ENCODE data around the gene FCN2. TPM values are rescaled to one million over a fixed set of nuclear protein-coding genes. Genes with fewer than 3 reads are reported as not detected.

FCN2 gene
- total RNA-seq, 1 donor from 2014 or later, result not detected

- H3K9me3 ChIP-seq, result no peaks in the 10 kb centered on the region
- peak in 1 of 2 donors; percentile 40 for DNase-seq (ENCODE audit: low spot score in 2 of 2)
- H3K27me3 ChIP-seq, result no peaks in the 10 kb centered on the region
- no peak overlapping the region for H3K4me3 ChIP-seq
- intact Hi-C loops (cut with DNase I), result no loop called here
- TF ChIP-seq, protein P1, sequence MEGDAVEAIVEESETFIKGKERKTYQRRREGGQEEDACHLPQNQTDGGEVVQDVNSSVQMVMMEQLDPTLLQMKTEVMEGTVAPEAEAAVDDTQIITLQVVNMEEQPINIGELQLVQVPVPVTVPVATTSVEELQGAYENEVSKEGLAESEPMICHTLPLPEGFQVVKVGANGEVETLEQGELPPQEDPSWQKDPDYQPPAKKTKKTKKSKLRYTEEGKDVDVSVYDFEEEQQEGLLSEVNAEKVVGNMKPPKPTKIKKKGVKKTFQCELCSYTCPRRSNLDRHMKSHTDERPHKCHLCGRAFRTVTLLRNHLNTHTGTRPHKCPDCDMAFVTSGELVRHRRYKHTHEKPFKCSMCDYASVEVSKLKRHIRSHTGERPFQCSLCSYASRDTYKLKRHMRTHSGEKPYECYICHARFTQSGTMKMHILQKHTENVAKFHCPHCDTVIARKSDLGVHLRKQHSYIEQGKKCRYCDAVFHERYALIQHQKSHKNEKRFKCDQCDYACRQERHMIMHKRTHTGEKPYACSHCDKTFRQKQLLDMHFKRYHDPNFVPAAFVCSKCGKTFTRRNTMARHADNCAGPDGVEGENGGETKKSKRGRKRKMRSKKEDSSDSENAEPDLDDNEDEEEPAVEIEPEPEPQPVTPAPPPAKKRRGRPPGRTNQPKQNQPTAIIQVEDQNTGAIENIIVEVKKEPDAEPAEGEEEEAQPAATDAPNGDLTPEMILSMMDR (IDR thresholded peaks at IDR 0.05), result no peak
- no peak overlapping the region for H3K27ac ChIP-seq
- no peaks in the 10 kb centered on the region for H3K36me3 ChIP-seq
- no peaks in the 10 kb centered on the region for H3K4me1 ChIP-seq
Observed at GRCh38 chr9:134871697-134872340, 8.8 kb upstream of the FCN2 start.

- H3K36me3 ChIP-seq, result no peaks in the 10 kb centered on the region
- peak in 1 of 2 donors; percentile 24 for DNase-seq (ENCODE audit: low spot score in 2 of 2)
- H3K27ac ChIP-seq, result no peak overlapping the region
- no peaks in the 10 kb centered on the region for H3K27me3 ChIP-seq
- intact Hi-C loops (cut with DNase I), result no loop called here
- H3K9me3 ChIP-seq, result no peaks in the 10 kb centered on the region
- no peaks in the 10 kb centered on the region for H3K4me1 ChIP-seq
- TF ChIP-seq, protein P1 (IDR thresholded peaks at IDR 0.05), result no peak
- no peak overlapping the region for H3K4me3 ChIP-seq
Observed at GRCh38 chr9:134872482-134873231, 8.0 kb upstream of the FCN2 start.

DNA sequence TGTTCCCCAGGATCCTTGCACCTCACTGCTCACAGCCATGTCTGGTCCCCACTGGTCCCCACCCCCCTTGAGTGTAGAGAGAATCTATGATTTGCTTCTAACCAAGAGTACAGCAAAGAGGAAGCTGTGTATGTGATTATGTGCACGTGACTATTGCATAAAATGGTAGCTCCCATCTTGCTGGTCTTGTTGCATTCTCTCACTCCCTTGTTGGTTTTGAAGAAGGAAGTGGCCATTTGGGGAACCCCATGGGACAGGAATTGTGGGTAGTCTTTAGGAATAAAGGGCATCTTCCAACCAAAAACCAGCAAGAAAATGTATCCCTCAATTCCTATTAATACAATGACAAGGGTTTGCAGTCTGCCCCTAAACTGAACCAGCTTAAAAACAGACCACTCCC lies 5.2 kb upstream of the FCN2 start:
- no peaks in the 10 kb centered on the region for H3K36me3 ChIP-seq
- intact Hi-C loops (cut with DNase I), result no loop called here
- no peaks in the 10 kb centered on the region for H3K9me3 ChIP-seq
- DNase-seq (ENCODE audit: low spot score in 2 of 2), result peak in 1 of 2 donors; percentile 9
- no peaks in the 10 kb centered on the region for H3K4me1 ChIP-seq
- TF ChIP-seq, protein P1 (IDR thresholded peaks at IDR 0.05), result no peak
- H3K27ac ChIP-seq, result no peak overlapping the region
- H3K4me3 ChIP-seq, result no peak overlapping the region
- no peaks in the 10 kb centered on the region for H3K27me3 ChIP-seq

DNA sequence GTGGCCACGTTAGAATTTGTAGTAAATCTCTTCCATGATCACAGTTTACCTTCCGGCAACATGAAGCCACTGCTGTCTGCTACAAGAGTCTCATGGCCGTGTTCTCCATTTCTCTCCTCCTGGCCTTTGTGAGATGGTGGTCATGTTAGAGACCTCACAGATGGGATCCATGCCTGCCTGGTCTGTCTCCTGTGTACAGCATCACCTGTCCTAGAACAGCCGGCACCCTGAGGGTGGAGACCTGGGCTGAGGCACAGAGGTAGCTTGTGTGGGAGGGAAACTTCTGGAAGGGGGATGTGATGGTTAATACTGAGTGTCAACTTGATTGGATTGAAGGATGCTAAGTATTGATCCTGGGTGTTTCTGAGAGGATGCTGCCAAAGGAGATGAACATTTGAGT lies 3.1 kb upstream of the FCN2 start:
- intact Hi-C loops (cut with DNase I), result no loop called here
- H3K4me3 ChIP-seq, result no peak overlapping the region
- H3K36me3 ChIP-seq, result no peaks in the 10 kb centered on the region
- H3K27ac ChIP-seq, result no peak overlapping the region
- no peaks in the 10 kb centered on the region for H3K4me1 ChIP-seq
- TF ChIP-seq, protein P1 (IDR thresholded peaks at IDR 0.05), result no peak
- no peaks in the 10 kb centered on the region for H3K9me3 ChIP-seq
- H3K27me3 ChIP-seq, result peaks cover 4% of the 10 kb centered on the region
- peak in 1 of 2 donors; percentile 42 for DNase-seq (ENCODE audit: low spot score in 2 of 2)

- Histone ChIP-seq H3K9me3 (no peaks in the 10 kb centered on the region), H3K27ac (no peak overlapping the region), H3K4me1 (no peaks in the 10 kb centered on the region), H3K36me3 (no peaks in the 10 kb centered on the region), H3K4me3 (no peak overlapping the region), H3K27me3 (peaks cover 5% of the 10 kb centered on the region)
- TF ChIP-seq, protein P1 (IDR thresholded peaks at IDR 0.05), result no peak
- intact Hi-C loops (cut with DNase I), result no loop called here
- DNase-seq (ENCODE audit: low spot score in 2 of 2), result peak in 1 of 2 donors; percentile 38
Observed at GRCh38 chr9:134879664-134880483, 736 bp upstream of the FCN2 start.
